CD4-positive, alpha-beta T cell treated with Interleukin-17A for 4 hours (primary cell): ENCODE results near the gene ACVR2A.

Experiments
- DNase-seq: peaks from one replicate; pipeline ENCODE4 v3.0.0-alpha.2; 2020; ENCODE audit warnings: mixed read lengths

The ACVR2A gene

DNA sequence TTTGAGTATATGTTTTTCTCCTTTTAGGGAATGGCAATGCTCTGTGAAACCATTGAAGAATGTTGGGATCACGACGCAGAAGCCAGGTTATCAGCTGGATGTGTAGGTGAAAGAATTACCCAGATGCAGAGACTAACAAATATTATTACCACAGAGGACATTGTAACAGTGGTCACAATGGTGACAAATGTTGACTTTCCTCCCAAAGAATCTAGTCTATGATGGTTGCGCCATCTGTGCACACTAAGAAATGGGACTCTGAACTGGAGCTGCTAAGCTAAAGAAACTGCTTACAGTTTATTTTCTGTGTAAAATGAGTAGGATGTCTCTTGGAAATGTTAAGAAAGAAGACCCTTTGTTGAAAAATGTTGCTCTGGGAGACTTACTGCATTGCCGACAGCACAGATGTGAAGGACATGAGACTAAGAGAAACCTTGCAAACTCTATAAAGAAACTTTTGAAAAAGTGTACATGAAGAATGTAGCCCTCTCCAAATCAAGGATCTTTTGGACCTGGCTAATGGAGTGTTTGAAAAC, 82.3 kb downstream of the ACVR2A start:
- DNase-seq: no peak

DNA sequence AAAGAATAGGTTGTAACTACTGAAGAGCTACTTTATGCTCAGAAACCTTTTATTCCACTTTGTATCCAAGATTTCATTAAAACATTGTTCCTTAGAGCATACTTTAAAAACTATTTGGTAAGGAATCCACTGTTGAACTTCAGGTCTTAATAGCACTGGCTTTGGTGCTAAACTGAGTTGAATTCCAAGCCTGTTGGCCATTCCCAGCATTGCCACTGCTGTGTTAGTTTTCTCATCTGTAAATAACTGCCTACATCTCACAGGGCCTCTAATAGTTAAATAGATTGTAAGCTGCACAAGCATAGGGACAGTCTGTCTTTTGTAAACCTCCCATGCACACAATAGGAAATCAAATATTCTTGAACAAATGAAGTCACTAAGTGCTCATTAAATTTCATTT, 89.1 kb downstream of the ACVR2A start:
- DNase-seq: no peak

DNA sequence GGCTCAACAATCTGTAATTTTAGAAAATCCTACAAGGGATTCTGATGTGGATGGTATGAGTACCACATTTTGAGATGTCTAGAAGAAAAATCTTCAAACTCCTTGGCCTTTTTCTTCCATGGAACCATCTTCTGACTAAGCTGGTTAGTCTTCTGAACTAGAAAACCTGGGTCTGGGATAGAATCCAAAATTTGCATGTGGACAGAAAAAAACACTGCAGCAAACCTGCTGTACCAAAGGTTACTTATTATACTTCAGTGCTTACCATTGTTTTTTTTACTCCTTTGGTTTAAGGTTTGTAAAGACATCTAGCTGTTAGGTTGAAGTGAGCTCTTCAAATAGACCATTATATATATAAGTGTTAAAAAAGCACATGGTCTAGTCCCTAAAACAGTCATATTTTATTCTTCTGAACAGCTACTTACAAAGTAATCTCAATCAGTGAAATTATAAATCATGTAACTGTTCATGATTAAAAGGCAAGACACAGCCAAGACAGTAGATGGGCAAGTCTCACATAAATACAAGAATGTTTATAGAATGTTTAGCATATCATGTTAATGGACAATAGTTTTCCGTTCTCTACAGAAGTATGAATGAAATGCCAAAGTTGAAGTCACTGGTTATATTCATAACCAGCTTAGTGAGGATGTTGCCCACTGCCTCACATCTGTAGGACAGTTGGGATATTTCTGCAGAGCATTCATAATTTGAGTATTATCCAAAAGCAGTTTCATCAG, 90.2 kb downstream of the ACVR2A start:
- DNase-seq: no peak

DNA sequence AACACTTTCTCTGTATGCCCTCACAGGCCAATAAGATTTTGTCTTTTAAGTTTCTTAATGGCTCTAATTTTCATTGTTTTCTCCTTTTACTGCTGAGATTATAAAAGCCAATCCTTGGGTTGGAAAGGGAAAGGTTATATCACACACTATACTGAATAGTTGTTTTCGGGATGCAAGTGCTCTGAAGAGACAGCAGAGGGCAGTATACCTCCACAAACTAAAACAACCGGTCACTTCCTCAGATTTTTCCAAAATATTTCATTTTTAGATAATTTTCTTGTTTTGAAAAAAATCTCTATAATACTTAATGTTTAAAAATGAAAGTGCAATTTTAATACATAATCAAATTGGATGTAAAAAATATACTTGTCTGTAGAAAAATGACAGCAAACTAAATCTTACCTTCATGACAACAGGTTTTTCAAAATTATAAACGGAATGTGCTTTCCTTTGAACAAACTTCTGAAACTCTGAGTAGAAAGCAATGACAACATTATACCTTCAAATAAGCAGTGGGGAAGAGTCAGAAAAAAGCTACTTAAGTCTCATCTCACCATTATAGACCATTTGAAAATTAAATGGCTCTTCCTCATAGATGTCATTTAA, 93.0 kb downstream of the ACVR2A start:
- DNase-seq: peak; percentile 3

DNA sequence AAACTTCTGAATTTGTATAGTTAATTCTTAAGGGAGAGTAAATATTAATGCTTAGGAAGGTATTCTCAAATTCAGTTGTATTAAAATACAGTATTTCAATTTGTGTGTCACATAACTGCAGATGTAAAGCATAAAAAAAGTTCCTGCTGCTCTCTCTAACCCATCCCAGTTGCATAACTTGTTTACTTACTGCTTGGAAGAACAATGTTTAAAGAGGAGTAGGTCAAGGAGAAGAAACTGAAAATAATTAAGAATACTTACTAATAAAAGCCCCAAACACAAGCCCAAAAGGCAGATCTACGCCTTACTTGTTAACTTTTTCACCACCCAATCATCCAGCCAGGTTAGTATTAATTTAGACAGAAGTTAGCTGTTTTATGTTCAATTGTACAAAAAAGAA, 94.5 kb downstream of the ACVR2A start:
- no peak for DNase-seq

DNA sequence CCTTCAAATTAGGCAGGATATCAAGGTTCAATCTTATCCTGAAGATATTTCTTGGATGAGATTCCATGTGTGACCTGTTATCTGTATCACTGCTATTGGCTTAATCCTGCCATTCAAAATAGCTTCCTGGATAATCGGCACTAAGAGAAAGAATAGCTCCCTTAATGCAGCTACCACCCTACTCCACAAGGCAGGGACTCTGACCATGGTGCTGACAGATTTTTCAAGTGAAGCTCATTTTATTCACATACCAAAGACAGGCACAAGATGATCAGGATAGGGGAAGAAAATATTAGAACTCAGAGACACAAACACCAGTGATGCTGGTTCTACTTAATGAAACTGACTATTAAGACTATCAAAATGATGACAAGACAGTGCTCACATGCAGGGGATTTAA, 100.8 kb downstream of the ACVR2A start:
- no peak for DNase-seq

DNA sequence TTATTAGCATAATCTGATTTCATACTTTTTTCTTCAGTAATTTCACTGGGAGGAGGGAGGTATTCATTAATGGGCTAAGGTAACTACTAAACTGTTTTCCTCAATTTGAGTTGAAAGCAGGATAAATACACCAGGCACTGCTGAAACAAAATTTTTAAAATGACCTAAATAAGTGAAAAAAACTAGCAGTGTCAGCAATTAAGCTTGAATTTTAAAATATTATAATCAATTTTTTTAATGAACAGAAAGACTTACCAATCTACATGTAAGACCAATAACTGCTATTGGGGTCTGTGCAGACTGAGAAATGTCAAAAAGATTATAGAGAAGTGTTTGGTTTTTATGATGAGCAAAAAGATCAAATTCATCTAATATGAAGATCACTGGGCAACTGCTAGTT, 107.3 kb downstream of the ACVR2A start:
- DNase-seq: no peak

DNA sequence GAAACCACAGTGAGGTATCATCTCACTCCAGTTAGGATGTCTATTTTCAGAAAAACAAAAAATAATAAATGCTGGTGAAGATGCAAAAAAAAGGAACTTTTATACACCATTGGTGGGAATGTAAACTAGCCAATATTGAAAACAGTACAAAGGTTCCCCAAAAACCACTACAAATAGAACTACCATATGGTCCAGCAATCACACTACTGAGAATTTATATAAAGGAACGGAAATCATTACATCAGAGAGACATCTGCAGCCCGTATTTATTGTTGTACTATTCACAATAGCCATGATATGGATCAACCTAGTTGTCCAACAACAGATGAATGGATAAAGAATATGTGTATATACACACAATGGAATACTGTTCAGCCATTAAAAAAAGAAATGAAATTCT, 123.7 kb downstream of the ACVR2A start:
- no peak for DNase-seq

DNA sequence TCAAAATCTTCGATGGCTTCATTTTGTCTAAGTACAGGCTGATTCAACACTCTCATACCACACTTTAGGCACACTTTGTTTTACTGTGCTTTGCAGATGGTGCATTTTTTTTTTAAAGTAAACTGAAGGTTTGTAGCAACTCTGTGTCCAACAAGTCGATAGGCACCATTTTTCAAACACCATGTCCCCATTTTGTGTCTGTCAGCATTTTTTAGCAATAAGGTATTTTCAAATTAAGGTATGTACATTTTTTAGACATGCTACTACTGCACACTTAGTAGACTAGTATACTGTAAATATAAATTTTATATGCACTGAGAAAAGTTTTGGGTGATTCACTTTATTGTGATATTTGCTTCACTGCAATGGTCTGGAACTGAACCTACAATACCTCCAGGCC, 131.3 kb downstream of the ACVR2A start:
- no peak for DNase-seq

DNA sequence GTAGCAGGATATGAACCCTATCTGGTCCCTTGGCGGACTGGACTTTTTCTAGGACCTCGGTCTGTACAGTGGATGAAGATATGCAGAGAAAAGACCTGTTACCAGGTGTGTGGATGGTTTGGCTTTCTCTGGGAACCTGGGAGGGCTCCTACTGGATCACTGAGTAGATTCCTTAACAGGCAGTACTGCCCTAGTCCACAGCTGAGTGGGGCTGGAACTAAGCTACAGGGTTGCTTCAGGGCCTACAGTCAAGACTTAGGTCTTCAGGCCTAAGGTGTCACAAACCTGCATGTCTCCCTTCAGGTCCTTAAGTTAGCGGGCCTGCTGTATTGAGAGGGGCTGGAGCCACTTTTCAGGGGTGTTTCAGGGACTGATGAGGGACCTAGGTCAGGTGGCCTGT, 132.8 kb downstream of the ACVR2A start:
- DNase-seq: no peak
